Dedifferentiated amniotic fluid mesenchymal stem cell (primary cell): ENCODE measurements around the gene MAD1L1.
"Not testable (repeated sequence)": the region's sequence is repeated elsewhere in the genome, so short reads cannot be mapped to it uniquely, and the experiment has no call there.

Experiments
- DNase-seq: peaks from one replicate; pipeline ENCODE4 v3.0.0-alpha.2; 2016; ENCODE audit errors: extremely low spot score

The MAD1L1 gene

DNA sequence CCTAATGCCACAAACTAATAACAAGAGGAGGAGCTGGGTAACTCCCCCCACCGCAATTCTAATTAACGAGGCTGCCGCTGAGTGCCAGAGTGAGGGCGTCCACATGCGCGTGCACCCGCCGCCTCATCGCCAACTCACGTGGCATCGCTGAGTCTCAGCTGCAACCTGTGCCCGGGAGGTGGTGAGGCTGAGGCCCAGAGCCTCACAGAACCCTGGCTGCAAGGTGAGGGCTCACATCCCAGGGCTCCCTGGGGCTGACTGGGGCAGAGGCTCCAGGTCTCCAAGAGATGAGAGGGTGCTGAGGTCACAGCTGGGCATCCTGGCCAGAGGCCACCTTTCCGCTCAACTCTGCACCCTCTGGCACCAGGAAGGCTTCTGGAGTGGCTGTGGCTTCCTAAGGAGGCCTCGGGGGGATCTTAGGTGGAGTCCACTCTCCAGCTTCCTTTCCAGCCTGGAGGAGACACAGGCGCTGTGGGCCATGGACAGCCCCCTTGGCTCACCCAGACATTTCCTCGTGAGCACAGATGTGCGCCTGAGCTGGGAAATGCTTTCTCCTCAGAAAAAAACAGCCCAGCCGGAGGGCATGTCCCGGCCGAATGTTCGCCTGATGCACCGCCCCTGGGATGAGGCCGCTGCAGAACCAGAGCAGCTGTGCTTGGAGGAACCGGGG, 242.6 kb downstream of the MAD1L1 start:
- DNase-seq, result no peak

DNA sequence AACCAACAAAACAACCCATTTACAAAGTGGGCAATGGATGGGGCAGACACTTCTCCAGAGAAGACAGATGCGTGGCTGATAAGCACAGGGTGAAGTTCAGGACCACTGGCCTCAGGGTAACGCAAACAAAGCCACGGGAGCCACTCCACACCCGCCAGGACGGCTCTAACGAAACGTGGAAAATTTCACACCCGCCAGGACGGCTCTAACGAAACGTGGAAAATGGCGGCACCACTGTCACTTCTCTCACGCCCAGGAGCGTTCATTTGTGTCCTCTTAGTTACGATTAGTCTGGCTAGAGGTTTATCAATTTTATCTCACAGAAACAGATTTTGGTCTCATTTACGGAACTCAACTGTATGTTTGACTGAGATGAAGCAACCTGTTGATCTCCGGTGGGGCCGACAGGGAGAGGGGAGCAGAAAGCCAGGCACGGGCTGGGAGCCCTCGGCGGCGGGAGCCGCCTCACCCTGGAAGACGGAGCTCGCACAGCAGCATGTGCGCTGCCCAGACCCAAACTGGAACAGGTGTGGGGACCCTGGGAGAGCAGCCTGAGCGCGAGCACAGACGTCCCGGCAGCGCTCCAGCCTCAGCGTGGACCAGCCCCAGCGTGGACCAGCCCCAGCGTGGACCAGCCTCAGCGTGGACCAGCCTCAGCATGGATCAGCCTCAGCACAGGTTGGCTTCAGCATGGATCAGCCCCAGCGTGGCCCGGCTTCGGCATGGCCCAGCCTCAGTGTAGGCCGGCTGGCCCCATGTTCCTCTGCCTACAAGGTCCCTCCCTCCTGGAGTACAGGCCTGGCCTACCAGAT, 243.5 kb downstream of the MAD1L1 start:
- no peak for DNase-seq

DNA sequence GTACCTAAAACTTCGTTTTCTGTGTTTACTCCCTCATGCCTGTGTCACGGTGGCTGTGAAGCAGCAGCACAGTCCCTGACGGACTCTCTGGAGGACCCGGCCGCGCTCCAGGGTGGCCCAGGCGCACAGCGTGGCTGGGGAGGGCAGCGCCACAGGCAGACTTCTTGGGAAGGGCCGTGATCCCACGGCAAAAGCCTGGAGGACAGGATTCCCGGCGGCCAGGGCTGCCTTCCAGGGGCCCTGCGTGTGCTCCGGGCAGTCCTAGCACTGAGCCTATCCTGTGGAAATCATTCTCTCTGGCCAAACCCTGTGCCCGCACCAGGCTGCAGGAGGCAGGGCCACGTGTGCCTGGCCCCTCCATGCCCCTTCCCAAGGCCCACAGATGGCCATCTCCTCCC, 244.2 kb downstream of the MAD1L1 start:
- DNase-seq, result no peak

DNA sequence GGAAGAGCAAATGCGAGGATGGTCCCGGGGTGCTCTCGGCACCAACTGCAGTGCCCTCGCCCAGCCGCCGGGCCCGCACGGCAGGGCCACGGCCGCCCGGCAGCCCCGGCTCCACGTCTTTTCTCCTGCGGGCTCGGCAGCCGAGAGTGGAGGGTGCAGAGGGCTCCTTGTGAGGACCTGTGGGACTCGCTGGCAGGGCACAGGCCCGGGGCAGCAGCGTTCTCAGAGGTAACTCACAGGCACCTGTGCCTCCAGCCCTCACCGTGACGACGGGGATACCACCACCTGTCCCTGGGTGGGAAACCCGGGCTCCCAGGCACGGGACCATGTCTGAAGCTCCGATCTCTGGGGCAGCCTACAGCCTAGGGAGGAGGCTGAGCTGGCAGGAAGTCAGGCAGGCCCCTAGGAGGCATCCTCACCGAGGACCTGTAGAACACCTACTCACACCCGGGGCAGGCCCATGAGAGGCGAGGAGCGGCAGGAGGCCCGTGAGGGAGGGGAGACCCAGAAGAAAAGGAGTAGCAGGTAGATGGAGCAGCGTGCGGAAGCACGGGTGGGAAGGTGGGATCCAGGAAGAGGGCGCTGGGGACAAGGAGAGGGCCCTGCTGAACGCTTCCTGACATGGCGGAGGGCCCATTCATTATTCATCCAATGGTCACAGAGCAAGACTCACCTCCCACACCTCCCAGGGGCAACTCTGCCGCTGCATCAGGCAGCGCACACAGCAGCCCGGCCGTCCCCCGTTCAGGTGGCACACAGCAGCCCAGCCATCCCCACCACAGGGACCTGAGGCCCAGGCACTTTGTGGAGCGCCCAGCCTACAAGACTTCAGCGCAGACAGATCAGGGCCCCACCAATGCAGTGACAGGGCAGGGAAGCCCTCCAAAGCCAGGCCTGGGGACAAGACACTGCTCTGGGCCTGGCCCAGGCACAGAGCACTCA, 244.9 kb downstream of the MAD1L1 start:
- DNase-seq, result no peak

DNA sequence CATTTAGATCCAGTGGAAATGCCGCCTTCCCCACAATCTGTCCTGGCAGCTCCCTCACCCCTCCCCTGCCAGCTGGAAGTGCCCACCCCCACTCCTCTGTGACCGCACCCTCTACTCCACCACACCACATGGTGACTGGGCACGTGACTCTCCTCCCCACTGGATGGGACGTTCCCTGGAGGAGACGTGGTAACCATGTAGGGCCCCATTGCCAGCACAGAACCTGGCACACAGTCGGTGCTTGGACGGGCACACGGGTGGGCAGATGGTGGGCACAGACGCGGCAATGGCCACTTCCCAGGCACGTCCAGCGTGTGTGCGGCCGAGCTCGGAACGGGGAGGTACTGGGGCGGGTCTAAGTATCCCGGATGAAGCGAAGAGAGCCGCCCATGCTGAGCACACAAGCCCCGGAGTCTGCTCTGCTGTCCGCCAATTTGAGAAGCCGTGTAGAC, 245.6 kb downstream of the MAD1L1 start:
- no peak for DNase-seq

DNA sequence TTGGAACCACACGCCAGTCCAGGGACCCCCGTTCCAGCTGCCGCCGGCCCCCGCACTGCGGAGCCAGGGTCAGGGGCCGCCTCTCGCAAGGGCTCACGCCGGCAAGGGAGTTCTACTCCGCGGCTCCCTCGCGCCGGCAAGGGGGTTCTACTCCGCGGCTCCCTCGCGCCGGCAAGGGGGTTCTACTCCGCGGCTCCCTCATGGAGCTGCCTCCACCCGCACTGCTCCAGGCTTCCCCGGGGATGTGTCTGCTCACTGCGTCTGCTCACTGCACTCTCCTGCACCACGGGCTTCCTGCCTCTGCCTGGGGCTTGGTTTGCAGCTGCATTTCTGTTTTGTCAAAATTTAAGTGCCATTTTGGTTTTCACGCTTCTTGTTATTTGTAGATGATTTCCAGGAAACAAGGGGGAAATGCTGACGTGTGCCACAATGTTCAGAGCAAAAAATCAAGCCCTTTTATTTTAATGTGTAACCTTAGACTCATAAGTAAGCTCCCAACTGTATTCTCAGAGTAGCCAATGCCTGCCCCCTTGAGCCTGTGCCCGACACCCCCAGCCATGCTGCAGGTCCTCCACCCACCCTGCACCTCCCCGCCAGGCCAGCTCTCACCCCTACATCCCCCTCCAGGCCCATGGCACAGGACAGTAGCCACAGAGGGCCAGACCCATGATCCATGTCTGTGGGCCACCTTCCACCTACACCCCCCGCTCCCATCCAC, 246.2 kb downstream of the MAD1L1 start:
- no peak for DNase-seq

DNA sequence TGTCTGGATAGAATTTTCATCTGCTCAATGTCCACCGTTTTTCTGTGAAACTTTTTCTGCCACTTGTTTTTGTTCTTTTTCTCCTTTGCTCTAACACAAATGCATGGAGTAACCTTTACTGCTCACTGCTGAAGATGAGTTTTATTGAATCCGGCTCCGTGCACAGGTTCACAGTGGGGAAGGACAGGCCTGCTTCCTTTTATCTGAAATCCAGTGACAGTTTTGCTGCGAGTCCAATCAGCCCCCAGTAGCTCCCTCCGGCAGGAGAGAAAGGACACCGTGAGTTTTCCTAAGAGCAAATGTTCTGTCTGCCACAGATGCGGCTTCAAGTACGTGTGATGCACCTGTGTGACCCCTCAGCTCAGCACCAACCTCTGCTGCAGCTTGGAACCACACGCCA, 246.8 kb downstream of the MAD1L1 start:
- no peak for DNase-seq

DNA sequence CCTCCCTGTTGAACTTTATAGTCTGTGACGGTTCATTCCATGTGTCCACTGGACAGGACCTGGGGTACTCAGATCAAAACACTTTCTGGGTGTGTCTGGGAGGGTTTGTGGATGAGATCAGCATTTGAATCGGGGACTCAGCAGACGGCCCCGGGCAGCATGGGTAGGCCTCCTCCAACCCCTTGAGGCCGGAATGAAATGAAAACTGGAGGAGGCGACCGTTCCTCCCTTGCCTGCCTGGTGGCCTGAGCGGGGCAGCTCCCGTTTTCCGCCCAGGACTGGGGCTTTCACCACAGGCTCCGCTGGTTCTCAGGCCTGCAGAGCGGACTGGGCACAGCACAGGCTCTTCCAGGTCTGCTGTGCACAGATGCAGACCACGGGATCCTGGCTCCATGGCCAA, 247.7 kb downstream of the MAD1L1 start:
- no peak for DNase-seq

DNA sequence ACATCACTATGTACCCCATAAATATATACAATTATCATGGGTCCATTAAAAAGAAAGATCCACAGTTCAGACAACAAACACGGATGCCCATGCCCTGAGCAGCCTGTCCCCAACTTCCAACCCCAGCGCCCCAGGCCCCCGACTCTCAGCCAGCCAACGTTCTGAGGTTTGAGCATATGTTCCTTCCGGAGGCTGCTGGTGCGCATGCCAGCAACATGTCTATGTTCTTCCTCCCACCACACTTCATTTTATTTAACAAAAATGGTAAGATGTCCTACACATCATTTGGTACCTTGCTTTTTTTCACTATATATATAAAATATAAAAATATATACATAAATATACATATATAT, 250.9 kb downstream of the MAD1L1 start:
- DNase-seq, result no peak

DNA sequence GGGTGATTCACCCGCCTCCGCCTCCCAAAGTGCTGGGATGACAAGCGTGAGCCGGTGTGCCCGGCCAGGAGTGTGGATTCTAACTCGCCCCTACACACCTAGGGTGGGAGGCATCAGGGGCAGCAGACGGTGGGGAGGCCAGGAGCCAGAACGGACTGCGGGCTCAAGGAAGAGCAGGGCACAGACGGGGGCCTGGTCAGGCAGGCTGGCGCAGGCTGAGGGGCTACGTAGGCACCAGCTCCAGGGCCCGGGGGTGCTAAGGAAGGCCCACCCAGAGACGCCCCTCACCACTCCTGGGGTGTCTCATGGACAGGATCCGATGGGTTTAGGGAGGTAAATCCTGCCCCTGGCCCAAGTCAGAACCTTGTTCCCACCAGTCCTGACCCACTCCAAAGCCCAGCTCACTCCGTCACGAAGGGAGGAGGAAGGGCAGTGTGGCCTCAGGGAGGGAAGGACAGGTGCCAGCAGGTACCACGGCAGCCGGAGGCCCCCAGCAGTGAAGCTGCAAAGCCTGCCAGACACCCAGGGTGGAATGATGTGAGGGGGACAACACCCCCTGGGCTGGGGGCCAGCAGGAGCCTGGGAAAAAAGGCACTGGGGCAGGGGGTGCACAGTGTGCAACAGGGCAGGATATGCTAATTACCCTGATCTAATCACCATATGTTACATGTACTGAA, 251.4 kb downstream of the MAD1L1 start:
- no peak for DNase-seq

DNA sequence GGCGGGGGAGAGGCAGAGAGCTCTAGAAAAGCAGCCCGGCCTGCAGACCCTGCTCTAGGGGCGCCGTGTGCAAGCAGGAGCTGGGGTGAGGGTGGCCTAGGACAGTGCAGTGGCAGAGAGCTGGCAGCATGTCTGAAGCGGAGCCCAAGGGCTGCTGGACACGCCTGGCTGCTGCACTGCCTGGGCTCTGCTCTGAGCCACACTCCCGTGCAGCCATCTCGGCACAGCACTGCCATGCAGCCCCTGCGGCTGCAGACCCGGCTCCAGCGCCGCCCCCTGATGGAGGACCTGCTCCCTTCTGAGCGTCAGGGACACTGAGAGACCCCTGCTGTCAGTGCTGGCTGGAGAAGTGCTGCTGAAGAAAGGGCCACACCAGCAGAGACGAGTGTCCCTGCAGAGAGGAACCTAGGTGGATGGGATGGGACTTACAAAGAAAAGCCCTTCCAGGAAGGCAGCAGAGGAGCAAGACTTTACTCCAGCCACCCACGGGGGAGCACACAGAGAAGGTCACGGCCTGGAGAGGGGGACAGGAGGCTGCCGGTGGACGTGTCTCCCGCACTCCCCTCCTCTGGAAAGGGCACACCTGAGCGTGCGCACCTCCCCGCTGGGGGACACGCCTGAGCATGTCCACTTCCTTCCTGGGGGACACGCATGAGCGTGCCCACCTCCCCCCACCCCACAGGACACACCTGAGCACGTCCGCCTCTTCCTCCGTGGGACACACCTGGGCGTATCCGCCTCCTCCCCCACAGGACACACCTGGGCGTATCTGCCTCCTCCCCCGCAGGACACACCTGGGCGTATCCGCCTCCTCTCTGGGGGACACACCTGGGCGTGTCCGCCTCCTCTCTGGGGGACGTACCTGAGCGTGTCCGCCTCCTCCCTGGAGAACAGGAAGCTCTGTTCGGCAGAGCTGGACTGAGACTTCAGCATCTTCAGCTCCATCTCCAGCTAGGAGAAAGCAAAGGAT, 252.9 kb downstream of the MAD1L1 start:
- DNase-seq, result no peak

DNA sequence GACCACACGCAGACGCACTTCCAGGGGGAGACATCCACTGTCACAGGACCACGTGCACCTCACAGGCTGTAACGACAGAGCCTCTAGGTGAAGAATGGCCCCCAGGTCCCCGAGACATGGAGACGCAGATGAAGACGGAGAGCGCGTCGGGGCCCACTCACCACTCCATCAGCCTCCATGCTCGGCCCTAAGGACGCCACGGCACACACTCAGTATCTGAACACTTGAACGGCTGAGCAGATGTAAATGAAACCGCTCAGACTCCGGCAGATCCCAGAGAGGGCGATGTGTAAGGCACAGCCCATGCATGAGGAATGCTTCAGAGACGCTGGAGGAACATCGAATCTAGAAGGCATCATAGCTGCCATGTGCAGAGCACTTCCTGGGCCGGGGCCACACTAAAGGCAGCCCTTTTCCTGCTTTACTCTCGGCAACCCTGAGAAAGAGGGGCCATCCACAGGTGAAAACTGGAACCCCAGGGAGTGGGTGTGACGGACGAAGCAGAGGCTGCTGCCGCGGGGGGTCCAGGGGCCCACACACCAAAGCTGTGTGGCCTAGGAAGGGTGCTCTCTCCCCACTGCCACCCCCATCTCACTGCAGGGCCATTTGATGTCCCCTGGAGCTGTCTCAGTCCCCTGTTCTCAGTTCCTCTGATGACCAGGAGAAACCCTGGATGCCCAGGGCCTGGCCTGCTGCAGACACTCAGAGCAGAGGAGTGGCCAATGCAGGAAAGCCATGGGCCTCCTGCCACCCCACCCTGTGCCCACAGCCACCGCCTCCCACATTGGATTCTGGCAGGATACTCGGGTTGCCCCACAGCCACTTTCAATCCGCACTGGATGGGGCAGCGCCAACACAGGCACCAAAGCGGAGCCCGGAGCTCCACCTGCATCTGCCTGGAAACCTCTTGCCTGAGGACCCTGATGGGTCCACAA, 253.8 kb downstream of the MAD1L1 start:
- DNase-seq, result no peak

DNA sequence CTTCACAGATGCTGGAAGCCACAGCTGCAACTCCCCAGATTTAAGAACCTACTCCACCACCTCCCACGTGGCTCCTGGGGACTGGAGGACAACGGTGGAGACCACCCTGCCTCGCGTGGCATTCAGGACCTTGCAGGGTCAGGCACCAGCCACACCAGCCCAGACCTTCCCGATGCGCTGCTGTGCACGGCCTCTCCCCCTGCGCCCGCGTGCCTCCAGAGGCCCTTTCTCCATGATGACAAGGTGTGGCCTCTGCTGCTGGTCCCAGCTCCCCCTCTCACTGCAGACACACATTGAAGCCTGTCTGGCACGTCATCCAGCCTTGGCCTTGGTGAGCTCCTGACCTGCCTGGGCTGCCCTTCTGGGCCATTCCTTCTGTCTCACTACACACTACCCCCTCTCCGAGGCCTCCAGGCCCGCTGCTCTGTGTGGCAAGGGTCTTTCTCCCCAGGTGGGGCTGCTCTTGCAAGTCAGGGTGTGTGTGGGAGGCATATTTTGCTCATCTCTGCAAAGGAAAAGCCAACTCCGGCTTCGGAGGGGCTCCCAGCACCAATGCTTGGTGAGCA, 254.8 kb downstream of the MAD1L1 start:
- DNase-seq, result no peak

DNA sequence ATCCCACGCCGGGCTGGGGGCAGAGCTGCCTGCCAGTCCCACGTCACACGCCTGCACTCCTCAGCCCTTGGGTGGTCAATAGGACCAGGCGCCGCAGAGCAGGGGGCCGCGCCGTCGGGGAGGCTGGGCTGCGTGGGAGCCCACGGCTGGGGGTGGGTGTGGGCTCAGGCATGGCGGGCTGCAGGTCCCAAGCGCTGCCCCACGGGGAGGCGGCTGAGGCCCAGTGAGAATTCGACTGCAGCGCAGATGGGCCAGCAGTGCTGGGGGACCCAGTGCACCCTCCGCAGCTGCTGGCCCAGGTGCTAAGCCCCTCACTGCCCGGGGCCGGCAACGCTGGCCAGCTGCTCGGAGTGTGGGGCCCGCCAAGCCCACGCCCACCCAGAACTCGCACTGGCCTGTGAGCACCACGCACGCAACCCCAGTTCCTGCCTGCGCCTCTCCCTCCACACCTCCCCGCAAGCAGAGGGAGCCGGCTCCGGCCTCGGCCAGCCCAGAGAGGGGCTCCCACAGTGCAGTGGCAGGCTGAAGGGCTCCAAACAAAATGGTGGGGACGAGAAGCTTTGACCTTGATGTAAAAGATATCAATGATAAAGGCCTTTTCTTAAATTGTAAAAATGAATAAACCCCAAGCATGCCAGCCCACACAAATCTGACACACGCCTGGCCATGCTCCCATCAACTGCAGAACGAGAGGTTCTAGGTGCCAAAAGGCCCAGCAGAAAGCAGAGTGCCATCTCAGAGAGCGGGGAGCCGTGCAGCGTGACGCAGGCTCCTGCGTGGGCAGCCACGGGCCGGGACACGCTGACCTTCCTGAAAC, 255.5 kb downstream of the MAD1L1 start:
- no peak for DNase-seq

DNA sequence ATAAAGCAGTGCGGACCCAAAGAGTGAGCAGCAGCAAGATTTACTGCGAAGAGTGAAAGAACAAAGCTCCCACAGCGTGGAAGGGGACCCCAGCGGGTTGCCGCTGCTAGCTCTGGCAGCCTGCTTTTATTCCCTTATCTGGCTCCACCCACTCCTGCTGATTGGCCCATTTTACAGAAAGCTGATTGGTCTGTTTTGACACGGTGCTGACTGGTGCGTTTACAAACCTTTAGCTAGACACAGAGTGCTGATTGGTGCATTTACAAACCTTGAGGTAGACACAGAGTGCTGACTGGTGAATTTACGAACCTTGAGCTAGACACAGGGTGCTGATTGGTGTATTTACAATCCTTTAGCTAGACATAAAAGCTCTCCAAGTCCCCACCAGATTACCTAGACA, 256.2 kb downstream of the MAD1L1 start:
- not testable (repeated sequence) for DNase-seq

DNA sequence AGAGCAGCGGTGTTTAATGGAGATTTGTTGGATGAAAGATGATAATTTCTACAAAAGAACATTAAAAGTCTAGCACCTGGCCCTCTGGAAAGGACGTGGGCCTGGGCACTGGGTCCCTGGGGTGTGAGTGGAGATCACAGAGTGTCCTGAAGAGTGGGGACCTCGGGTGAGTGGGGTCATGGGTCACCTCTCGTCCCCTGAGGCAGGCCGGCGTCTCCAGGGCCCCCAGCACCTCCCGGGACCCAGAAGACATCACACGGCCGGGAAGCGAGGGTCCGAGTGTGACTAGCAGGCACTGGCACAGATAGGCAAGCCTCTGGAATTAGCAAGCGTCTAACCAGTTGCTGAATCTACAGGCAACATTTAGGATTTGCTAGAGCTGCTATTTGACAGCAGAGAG, 257.2 kb downstream of the MAD1L1 start:
- DNase-seq, result no peak

DNA sequence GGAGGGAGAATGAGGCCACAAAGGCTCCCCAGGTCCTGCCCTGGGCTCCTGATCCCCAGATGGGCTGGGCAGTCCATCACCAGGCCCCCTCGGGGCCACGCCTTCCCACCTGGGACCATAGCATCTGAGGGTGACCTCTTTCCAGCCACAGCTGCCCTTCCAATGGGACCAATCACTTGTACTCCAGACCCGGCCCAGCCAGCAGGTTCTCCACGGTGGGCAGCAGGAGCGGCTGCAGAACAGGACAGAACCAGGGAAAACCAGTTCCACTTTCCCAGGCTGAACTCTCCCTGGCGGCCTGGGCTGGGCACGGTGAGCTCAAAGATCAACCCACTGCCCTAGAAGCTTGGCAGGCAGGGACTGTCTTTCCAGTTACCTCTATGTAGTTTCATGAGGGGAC, 257.6 kb downstream of the MAD1L1 start:
- no peak for DNase-seq
